Body of pancreas (tissue), 4 donors: ENCODE measurements around the gene OR2A5.

Source experiments
- CTCF ChIP-seq, 7 experiments: fragments of 450-650 bp in 4 of 7; fragments of 200-600 bp in 3 of 7; sonication (generic) in 3 of 7; IDR thresholded peaks; one replicate each; pipeline ENCODE4 v1.5.1; 2016 to 2019; ENCODE audit warnings: antibody characterized with exemption in 7 of 7
- POLR2A ChIP-seq, 3 donors: fragments of 450-650 bp; IDR thresholded peaks; one replicate each; pipeline ENCODE4 v1.6.1; 2016; ENCODE audit warnings: antibody characterized with exemption in 3 of 3, mild to moderate bottlenecking in 2 of 3

DNA sequence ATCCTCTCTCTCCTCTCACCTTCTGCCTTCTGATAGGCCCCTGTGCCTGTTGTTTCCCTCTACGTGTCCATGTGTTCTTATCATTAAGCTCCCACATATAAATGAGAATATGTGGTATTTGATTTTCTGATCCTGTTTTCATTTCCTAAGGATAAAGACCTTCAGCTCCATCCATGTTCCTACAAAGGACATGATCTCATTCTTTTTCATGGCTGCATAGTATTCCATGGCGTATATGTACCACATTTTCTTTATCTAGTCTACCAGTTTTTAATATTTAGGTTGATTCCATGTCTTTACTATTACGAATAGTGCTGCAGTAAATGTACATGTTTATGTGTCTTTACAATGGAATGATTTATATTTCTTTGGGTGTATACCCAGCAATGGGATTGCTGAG lies 41.9 kb downstream of the OR2A5 start:
- TF ChIP-seq CTCF (IDR thresholded peaks at IDR 0.05) (no peak), POLR2A (IDR thresholded peaks at IDR 0.05) (no peak)
